ENCODE results near the gene MOSPD3.

MOSPD3 gene

DNA sequence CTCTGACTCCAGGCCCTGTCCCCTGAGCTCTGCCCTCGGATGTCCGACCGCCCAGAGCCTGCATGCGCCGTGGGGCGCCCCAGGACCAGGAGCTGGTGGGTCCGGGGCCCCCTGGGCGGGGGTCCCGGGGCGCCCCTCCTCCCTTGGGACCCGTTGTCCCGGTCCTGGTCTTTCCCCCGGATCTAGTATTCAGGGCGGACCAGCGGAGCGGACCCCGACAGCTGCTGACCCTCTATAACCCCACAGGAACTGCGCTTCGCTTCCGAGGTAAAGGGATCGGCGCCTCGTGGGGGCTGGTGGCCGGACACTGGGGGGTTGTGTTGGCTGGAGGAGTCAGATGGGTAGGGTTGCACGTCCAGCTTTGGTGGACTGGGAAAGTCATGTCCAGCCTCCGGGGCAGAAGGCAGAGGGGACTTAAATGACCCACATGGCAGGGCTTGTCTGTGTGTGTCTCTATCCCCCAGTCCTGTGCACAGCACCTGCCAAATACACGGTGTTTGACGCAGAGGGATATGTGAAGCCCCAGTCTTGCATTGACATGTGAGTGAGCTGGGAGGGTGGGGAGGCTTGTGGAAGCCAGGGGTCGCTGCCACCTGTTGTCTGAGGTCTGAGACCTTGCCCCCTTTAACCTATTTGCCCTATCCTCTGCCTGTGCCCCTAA lies 520 bp downstream of the MOSPD3 start:
- Histone ChIP-seq H3K4me1 (ENCODE audit: control insufficient read depth in 2 of 2, insufficient read depth in 1 of 2, low read depth in 1 of 2, low read length in 2 of 2) (peaks cover 3 to 6% of the 10 kb centered on the region in 2 donors), H2BK12ac (ENCODE audit: low read length) (no peak overlapping the region), H3K14ac (ENCODE audit: low read length) (no peak overlapping the region), H3K9me3 (replicated peaks in 1 of 2; ENCODE audit: control insufficient read depth in 2 of 2, insufficient read depth in 1 of 2, low read depth in 1 of 2, low read length in 2 of 2) (no peaks in the 10 kb centered on the region), H2BK15ac (ENCODE audit: low read length) (peak overlapping the region; percentile 28), H3K4me3 (ENCODE audit: low read length in 2 of 2) (peak overlapping the region; percentile 60 to 76), H3K27ac (replicated peaks; ENCODE audit: low read length) (no peak overlapping the region), H2AFZ (ENCODE audit: low read length) (peak overlapping the region; percentile 92), H3K4ac (ENCODE audit: low read length) (no peak overlapping the region), H2BK5ac (ENCODE audit: low read length) (no peak overlapping the region), H3K18ac (ENCODE audit: low read length) (peak overlapping the region; percentile 58), H4K8ac (ENCODE audit: low read depth, low read length) (no peak overlapping the region), H3K27me3 (ENCODE audit: control insufficient read depth in 3 of 3, insufficient read depth in 3 of 3, low read depth in 1 of 3, low read length in 3 of 3) (no peaks in the 10 kb centered on the region), H3K23ac (ENCODE audit: low read depth, low read length, poor library complexity) (peak overlapping the region; percentile 15), H3K79me1 (ENCODE audit: low read depth, low read length) (no peaks in the 10 kb centered on the region), H2BK120ac (ENCODE audit: low read depth, low read length) (no peak overlapping the region), H2AK5ac (ENCODE audit: low read depth, low read length) (peak overlapping the region; percentile 23), H3K4me2 (ENCODE audit: insufficient read depth, low read length, poor library complexity, severe bottlenecking) (peak overlapping the region; percentile 94), H4K91ac (ENCODE audit: low read depth, low read length, poor library complexity) (no peak overlapping the region), H3K9ac (ENCODE audit: low read depth, low read length, poor library complexity) (peak overlapping the region; percentile 85), H3K36me3 (replicated peaks in 1 of 2; ENCODE audit: control insufficient read depth in 2 of 2, insufficient read depth in 2 of 2, low read length in 2 of 2) (peaks cover 0 to 9% of the 10 kb centered on the region in 2 donors)
- no peak for DNase-seq (ENCODE audit: low spot score)
- no CpG with 5 or more reads among the region's 29 CpGs for WGBS, 2 donors (ENCODE audit: extremely low coverage in 2 of 2, insufficient read length in 2 of 2, insufficient replicate concordance in 1 of 2)

DNA sequence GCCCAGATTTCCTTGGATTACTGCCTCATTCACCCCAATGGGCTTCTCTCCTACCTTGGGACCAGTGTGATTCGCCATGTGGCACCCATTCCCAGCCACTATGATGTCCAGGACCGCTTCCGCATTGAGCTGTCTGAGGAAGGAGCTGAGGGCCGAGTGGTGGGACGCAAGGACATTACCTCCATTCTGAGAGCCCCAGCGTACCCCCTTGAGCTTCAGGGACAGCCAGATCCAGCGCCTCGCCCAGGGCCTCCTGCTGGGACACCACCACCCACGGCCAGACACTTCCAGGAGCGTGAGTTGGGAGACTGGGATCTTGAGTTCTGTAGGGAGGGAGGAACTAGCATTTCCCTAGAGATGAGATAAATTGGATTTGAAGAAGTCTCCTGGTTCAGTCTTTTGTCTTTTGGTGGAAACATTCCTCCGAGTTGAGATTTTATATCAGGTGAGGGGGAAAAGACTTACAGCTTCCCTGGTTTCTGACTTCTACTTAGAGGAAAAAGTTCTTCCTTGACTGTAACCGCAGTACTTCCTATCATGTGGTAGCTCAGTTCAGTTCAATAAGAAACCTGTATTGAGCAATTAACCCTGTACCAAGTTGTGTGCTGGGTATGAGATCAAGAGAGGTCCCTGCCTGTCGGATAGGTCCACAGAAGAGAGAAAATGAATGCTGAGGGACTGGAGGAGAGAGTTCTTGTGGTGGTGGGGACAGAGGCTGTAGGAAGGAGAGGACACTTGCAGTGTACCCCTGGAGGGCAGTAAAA lies 1.3 kb downstream of the MOSPD3 start:
- Histone ChIP-seq H3K4me3 (ENCODE audit: low read length in 2 of 2) (peak overlapping the region in 1 of 2 donors; percentile 60), H3K23ac (ENCODE audit: low read depth, low read length, poor library complexity) (peak overlapping the region; percentile 22), H3K18ac (ENCODE audit: low read length) (no peak overlapping the region), H3K79me1 (ENCODE audit: low read depth, low read length) (no peaks in the 10 kb centered on the region), H3K4me2 (ENCODE audit: insufficient read depth, low read length, poor library complexity, severe bottlenecking) (no peak overlapping the region), H2AK5ac (ENCODE audit: low read depth, low read length) (peak overlapping the region; percentile 23), H3K27ac (replicated peaks; ENCODE audit: low read length) (no peak overlapping the region), H3K9me3 (replicated peaks in 1 of 2; ENCODE audit: control insufficient read depth in 2 of 2, insufficient read depth in 1 of 2, low read depth in 1 of 2, low read length in 2 of 2) (no peaks in the 10 kb centered on the region), H3K9ac (ENCODE audit: low read depth, low read length, poor library complexity) (no peak overlapping the region), H2BK12ac (ENCODE audit: low read length) (no peak overlapping the region), H3K27me3 (ENCODE audit: control insufficient read depth in 3 of 3, insufficient read depth in 3 of 3, low read depth in 1 of 3, low read length in 3 of 3) (no peaks in the 10 kb centered on the region), H2BK15ac (ENCODE audit: low read length) (no peak overlapping the region), H3K14ac (ENCODE audit: low read length) (no peak overlapping the region), H2AFZ (ENCODE audit: low read length) (no peak overlapping the region), H2BK5ac (ENCODE audit: low read length) (no peak overlapping the region), H3K36me3 (replicated peaks in 1 of 2; ENCODE audit: control insufficient read depth in 2 of 2, insufficient read depth in 2 of 2, low read length in 2 of 2) (peaks cover 0 to 9% of the 10 kb centered on the region in 2 donors), H4K91ac (ENCODE audit: low read depth, low read length, poor library complexity) (no peak overlapping the region), H3K4me1 (ENCODE audit: control insufficient read depth in 2 of 2, insufficient read depth in 1 of 2, low read depth in 1 of 2, low read length in 2 of 2) (peaks cover 3 to 6% of the 10 kb centered on the region in 2 donors), H4K8ac (ENCODE audit: low read depth, low read length) (no peak overlapping the region), H2BK120ac (ENCODE audit: low read depth, low read length) (no peak overlapping the region), H3K4ac (ENCODE audit: low read length) (no peak overlapping the region)
- WGBS, 2 donors (ENCODE audit: extremely low coverage in 2 of 2, insufficient read length in 2 of 2, insufficient replicate concordance in 1 of 2), result no CpG with 5 or more reads among the region's 13 CpGs
- no peak for DNase-seq (ENCODE audit: low spot score)

- H3K9me3 ChIP-seq (replicated peaks in 1 of 2; ENCODE audit: control insufficient read depth in 2 of 2, insufficient read depth in 1 of 2, low read depth in 1 of 2, low read length in 2 of 2), result no peaks in the 10 kb centered on the region
- H3K27me3 ChIP-seq (ENCODE audit: control insufficient read depth in 3 of 3, insufficient read depth in 3 of 3, low read depth in 1 of 3, low read length in 3 of 3), result no peaks in the 10 kb centered on the region
- no peak overlapping the region for H2BK15ac ChIP-seq (ENCODE audit: low read length)
- H2AFZ ChIP-seq (ENCODE audit: low read length), result no peak overlapping the region
- no peak overlapping the region for H4K91ac ChIP-seq (ENCODE audit: low read depth, low read length, poor library complexity)
- H3K9ac ChIP-seq (ENCODE audit: low read depth, low read length, poor library complexity), result no peak overlapping the region
- no peak overlapping the region for H3K4me2 ChIP-seq (ENCODE audit: insufficient read depth, low read length, poor library complexity, severe bottlenecking)
- no peak for DNase-seq (ENCODE audit: low spot score)
- H3K4me3 ChIP-seq (ENCODE audit: low read length in 2 of 2), result no peak overlapping the region
- H3K23ac ChIP-seq (ENCODE audit: low read depth, low read length, poor library complexity), result no peak overlapping the region
- no peak overlapping the region for H3K14ac ChIP-seq (ENCODE audit: low read length)
- no peaks in the 10 kb centered on the region for H3K79me1 ChIP-seq (ENCODE audit: low read depth, low read length)
- no peak overlapping the region for H2BK5ac ChIP-seq (ENCODE audit: low read length)
- H4K8ac ChIP-seq (ENCODE audit: low read depth, low read length), result no peak overlapping the region
- WGBS, 2 donors (ENCODE audit: extremely low coverage in 2 of 2, insufficient read length in 2 of 2, insufficient replicate concordance in 1 of 2), result no CpG with 5 or more reads among the region's 6 CpGs
- H2AK5ac ChIP-seq (ENCODE audit: low read depth, low read length), result no peak overlapping the region
- peaks cover 3 to 6% of the 10 kb centered on the region in 2 donors for H3K4me1 ChIP-seq (ENCODE audit: control insufficient read depth in 2 of 2, insufficient read depth in 1 of 2, low read depth in 1 of 2, low read length in 2 of 2)
- no peak overlapping the region for H3K18ac ChIP-seq (ENCODE audit: low read length)
- H3K36me3 ChIP-seq (replicated peaks in 1 of 2; ENCODE audit: control insufficient read depth in 2 of 2, insufficient read depth in 2 of 2, low read length in 2 of 2), result peaks cover 0 to 9% of the 10 kb centered on the region in 2 donors
- no peak overlapping the region for H2BK12ac ChIP-seq (ENCODE audit: low read length)
- no peak overlapping the region for H3K4ac ChIP-seq (ENCODE audit: low read length)
- H2BK120ac ChIP-seq (ENCODE audit: low read depth, low read length), result no peak overlapping the region
- H3K27ac ChIP-seq (replicated peaks; ENCODE audit: low read length), result no peak overlapping the region
These were observed 2.0 kb downstream of the MOSPD3 start for GRCh38 chr7:100614308-100614861.

DNA sequence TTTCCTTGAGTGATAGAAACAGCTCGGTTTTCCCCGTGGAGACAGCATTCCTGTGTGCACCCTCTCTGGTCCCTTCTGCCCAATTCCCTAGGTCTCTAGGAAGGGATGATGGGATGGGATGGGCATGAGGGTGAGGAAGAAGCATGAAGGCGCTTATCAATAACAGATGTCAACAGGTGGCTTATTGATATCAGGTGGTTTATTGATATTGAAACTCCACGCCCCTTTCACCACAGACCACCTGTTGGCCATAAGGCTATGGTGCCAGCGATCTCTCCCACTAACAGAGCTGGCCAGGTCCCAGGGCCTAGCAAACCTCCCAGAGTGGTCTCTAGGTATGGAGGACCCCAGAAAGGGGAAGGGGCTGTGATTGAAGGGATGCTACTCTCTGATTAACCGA lies 7.9 kb downstream of the MOSPD3 start:
- Histone ChIP-seq H4K91ac (ENCODE audit: low read depth, low read length, poor library complexity) (no peak overlapping the region), H3K14ac (ENCODE audit: low read length) (no peak overlapping the region), H2BK15ac (ENCODE audit: low read length) (no peak overlapping the region), H2BK5ac (ENCODE audit: low read length) (peak overlapping the region; percentile 66), H3K4ac (ENCODE audit: low read length) (no peak overlapping the region), H3K4me2 (ENCODE audit: insufficient read depth, low read length, poor library complexity, severe bottlenecking) (no peak overlapping the region), H2AK5ac (ENCODE audit: low read depth, low read length) (no peak overlapping the region), H3K27me3 (ENCODE audit: control insufficient read depth in 3 of 3, insufficient read depth in 3 of 3, low read depth in 1 of 3, low read length in 3 of 3) (no peaks in the 10 kb centered on the region), H2BK12ac (ENCODE audit: low read length) (no peak overlapping the region), H3K4me3 (ENCODE audit: low read length in 2 of 2) (no peak overlapping the region), H3K36me3 (replicated peaks in 1 of 2; ENCODE audit: control insufficient read depth in 2 of 2, insufficient read depth in 2 of 2, low read length in 2 of 2) (peaks cover 0 to 3% of the 10 kb centered on the region in 2 donors), H3K18ac (ENCODE audit: low read length) (no peak overlapping the region), H3K27ac (replicated peaks; ENCODE audit: low read length) (no peak overlapping the region), H2AFZ (ENCODE audit: low read length) (no peak overlapping the region), H3K23ac (ENCODE audit: low read depth, low read length, poor library complexity) (no peak overlapping the region), H3K9me3 (replicated peaks in 1 of 2; ENCODE audit: control insufficient read depth in 2 of 2, insufficient read depth in 1 of 2, low read depth in 1 of 2, low read length in 2 of 2) (no peaks in the 10 kb centered on the region), H4K8ac (ENCODE audit: low read depth, low read length) (no peak overlapping the region), H3K9ac (ENCODE audit: low read depth, low read length, poor library complexity) (peak overlapping the region; percentile 77), H2BK120ac (ENCODE audit: low read depth, low read length) (no peak overlapping the region), H3K79me1 (ENCODE audit: low read depth, low read length) (no peaks in the 10 kb centered on the region), H3K4me1 (ENCODE audit: control insufficient read depth in 2 of 2, insufficient read depth in 1 of 2, low read depth in 1 of 2, low read length in 2 of 2) (no peaks in the 10 kb centered on the region)
- DNase-seq (ENCODE audit: low spot score), result no peak
- WGBS, 2 donors (ENCODE audit: extremely low coverage in 2 of 2, insufficient read length in 2 of 2, insufficient replicate concordance in 1 of 2), result no CpG with 5 or more reads among the region's 6 CpGs
